Lower leg skin (tissue), 4 donors: Measurements from ENCODE around the gene REG4. TPM values are rescaled to one million over a fixed set of nuclear protein-coding genes. Genes with fewer than 3 reads are reported as not detected.
A peak's percentile ranks its signal among the peaks of the same experiment; 100 is the strongest.

Experiments used
- DNase-seq, 2 donors: peaks; one replicate each; pipeline ENCODE4 v3.0.0-alpha.2; 2019; ENCODE audit warnings: low spot score in 2 of 2
- H3K4me3 ChIP-seq: fragments of 200-600 bp; sonication (generic); 2 replicates; pipeline ENCODE4 v1.5.1; 2017; ENCODE audit warnings: mild to moderate bottlenecking, low read depth; ENCODE audit not compliant: poor library complexity, severe bottlenecking
- CTCF ChIP-seq, 3 donors: fragments of 450-650 bp; IDR thresholded peaks; one replicate each; pipeline ENCODE4 v1.5.1; 2016; ENCODE audit warnings: antibody characterized with exemption in 3 of 3, mild to moderate bottlenecking in 3 of 3, moderate library complexity in 2 of 3
- POLR2A ChIP-seq, 2 donors: fragments of 450-650 bp; IDR thresholded peaks; one replicate each; pipeline ENCODE4 v1.6.1; 2016 to 2017; ENCODE audit warnings: antibody characterized with exemption in 2 of 2, mild to moderate bottlenecking in 1 of 2, moderate library complexity in 1 of 2
- WGBS, 2 donors: methylation state at CpG; one replicate each; pipeline ENCODE4 v1.1.5; 2018; 5-methylcytosine and 5-hydroxymethylcytosine counted together
- intact Hi-C: fragments of 100-400 bp; cut with DNase I; formaldehyde crosslinking; loops from one replicate; pipeline ENCODE4 v1.15.0; 2023; ENCODE audit warnings: low total_unique reads
- total RNA-seq, 4 donors: library from RNA; depleted of rRNA; stranded (reverse); fragments of >200 nt; gene quantifications; one replicate each; pipeline ENCODE4 v1.1.0, GENCODE V29; 2016

Gene REG4
- total RNA-seq, 4 donors from 2014 or later = not detected

GRCh38 chr1:119781434-119782210, 29.6 kb downstream of the REG4 start:
- WGBS, 2 donors = 82 to 91% methylated on average over 11 of the region's 11 CpGs
- DNase-seq = no peak
- TF ChIP-seq POLR2A (IDR thresholded peaks at IDR 0.05) (no peak), CTCF (IDR thresholded peaks at IDR 0.05) (no peak)
- H3K4me3 ChIP-seq = no peak overlapping the region
- intact Hi-C loops = no loop called here

- TF ChIP-seq POLR2A (IDR thresholded peaks at IDR 0.05) (no peak), CTCF (IDR thresholded peaks at IDR 0.05) (no peak)
- intact Hi-C loops = no loop called here
- peak in 1 of 2 donors; percentile 32 for DNase-seq
- 18 to 22% methylated on average over 5 of the region's 5 CpGs for WGBS, 2 donors
- H3K4me3 ChIP-seq = no peak overlapping the region
Observed at GRCh38 chr1:119779869-119780356, 31.3 kb downstream of the REG4 start.

- intact Hi-C loops = no loop called here
- WGBS, 2 donors = 83 to 90% methylated on average over 13 of the region's 13 CpGs
- DNase-seq = no peak
- no peak overlapping the region for H3K4me3 ChIP-seq
- TF ChIP-seq CTCF (IDR thresholded peaks at IDR 0.05) (no peak), POLR2A (IDR thresholded peaks at IDR 0.05) (no peak)
Observed at GRCh38 chr1:119778886-119779560, 32.2 kb downstream of the REG4 start.

- no peak overlapping the region for H3K4me3 ChIP-seq
- DNase-seq = no peak
- 95 to 96% methylated on average over 6 of the region's 6 CpGs for WGBS, 2 donors
- no peak for TF ChIP-seq CTCF (IDR thresholded peaks at IDR 0.05)
- TF ChIP-seq POLR2A (IDR thresholded peaks at IDR 0.05) = no peak
- intact Hi-C loops = no loop called here
Observed at GRCh38 chr1:119778359-119778758, 32.9 kb downstream of the REG4 start.

- intact Hi-C loops = no loop called here
- no peak for DNase-seq
- no peak overlapping the region for H3K4me3 ChIP-seq
- TF ChIP-seq POLR2A (IDR thresholded peaks at IDR 0.05) (no peak), CTCF (IDR thresholded peaks at IDR 0.05) (no peak)
- WGBS, 2 donors = 78 to 79% methylated on average over 7 of the region's 7 CpGs
Observed at GRCh38 chr1:119774746-119775490, 36.3 kb downstream of the REG4 start.
